Glutamatergic neuron (in vitro differentiated cells): ENCODE results near the gene ZFP28. TPM values are rescaled to one million over a fixed set of nuclear protein-coding genes. Genes with fewer than 3 reads are reported as not detected.

Experiments used
- DNase-seq: peaks from one replicate; pipeline ENCODE4 v3.0.0; 2022
- H3K27ac Mint-ChIP-seq: one replicate; pipeline ENCODE4 v1.8.0; 2020; ENCODE audit warnings: mild to moderate bottlenecking, mixed read lengths, inconsistent platforms; ENCODE audit not compliant: unreplicated experiment
- H3K27me3 Mint-ChIP-seq: one replicate; pipeline ENCODE4 v1.8.0; 2020; ENCODE audit warnings: mild to moderate bottlenecking, moderate library complexity, mixed read lengths, inconsistent platforms; ENCODE audit not compliant: unreplicated experiment
- H3K36me3 Mint-ChIP-seq: one replicate; pipeline ENCODE4 v1.8.0; 2020; ENCODE audit warnings: mild to moderate bottlenecking, mixed read lengths, inconsistent platforms; ENCODE audit not compliant: unreplicated experiment
- H3K4me1 Mint-ChIP-seq: one replicate; pipeline ENCODE4 v1.8.0; 2020; ENCODE audit warnings: mild to moderate bottlenecking, low read depth, mixed read lengths, inconsistent platforms; ENCODE audit not compliant: unreplicated experiment
- H3K4me3 Mint-ChIP-seq: one replicate; pipeline ENCODE4 v1.8.0; 2020; ENCODE audit warnings: mild to moderate bottlenecking, mixed read lengths, inconsistent platforms; ENCODE audit not compliant: unreplicated experiment
- H3K9me3 Mint-ChIP-seq: one replicate; pipeline ENCODE4 v1.8.0; 2020; ENCODE audit warnings: mild to moderate bottlenecking, moderate library complexity, mixed read lengths, inconsistent platforms; ENCODE audit not compliant: unreplicated experiment
- CTCF ChIP-seq: fragments of 200-600 bp; sonication (generic); IDR thresholded peaks from one replicate; pipeline ENCODE4 v1.5.0; 2021; ENCODE audit not compliant: partially characterized antibody, unreplicated experiment
- total RNA-seq: library from RNA; stranded (reverse); fragmentation: NEBNext Ultra II Directional; extraction: Animal tissue kit (Norgen Biotek cat#: 25700); gene quantifications from one replicate; pipeline ENCODE4 v1.2.1, GENCODE V29; 2021; ENCODE audit not compliant: unreplicated experiment

The ZFP28 gene
- total RNA-seq, 1 donor from 2014 or later: 25.9 TPM

- DNase-seq: no peak
- Mint-ChIP-seq H3K27me3 (peaks cover 1% of the 10 kb centered on the region), H3K36me3 (peaks cover 46% of the 10 kb centered on the region), H3K4me1 (no peaks in the 10 kb centered on the region), H3K4me3 (no peak overlapping the region), H3K9me3 (peaks cover 15% of the 10 kb centered on the region), H3K27ac (no peak overlapping the region)
- no peak for TF ChIP-seq CTCF
Observed at GRCh38 chr19:56547535-56547934, 8.8 kb downstream of the ZFP28 start.

GRCh38 chr19:56554272-56554869 lies 15.6 kb downstream of the ZFP28 start:
- Mint-ChIP-seq H3K4me3 (no peak overlapping the region), H3K9me3 (peaks cover 25% of the 10 kb centered on the region), H3K27me3 (peaks cover 5% of the 10 kb centered on the region)

GRCh38 chr19:56562766-56563165 lies 24.0 kb downstream of the ZFP28 start:
- peaks cover 13% of the 10 kb centered on the region for H3K27me3 Mint-ChIP-seq
- peaks cover 18% of the 10 kb centered on the region for H3K9me3 Mint-ChIP-seq
- H3K4me1 Mint-ChIP-seq: no peaks in the 10 kb centered on the region
- no peak for DNase-seq
- no peak overlapping the region for H3K4me3 Mint-ChIP-seq
- H3K27ac Mint-ChIP-seq: no peak overlapping the region
- TF ChIP-seq CTCF: no peak
- peaks cover 67% of the 10 kb centered on the region for H3K36me3 Mint-ChIP-seq

More at GRCh38 chr19:56554272-56554869, 15.6 kb downstream of the ZFP28 start:
- TF ChIP-seq CTCF: no peak
- Mint-ChIP-seq H3K36me3 (peaks cover 72% of the 10 kb centered on the region), H3K4me1 (no peaks in the 10 kb centered on the region), H3K27ac (no peak overlapping the region)
- no peak for DNase-seq

GRCh38 chr19:56566904-56567273 lies 28.1 kb downstream of the ZFP28 start:
- Mint-ChIP-seq H3K36me3 (peaks cover 63% of the 10 kb centered on the region), H3K27ac (peak overlapping the region; percentile 77), H3K27me3 (peaks cover 4% of the 10 kb centered on the region), H3K9me3 (peaks cover 12% of the 10 kb centered on the region), H3K4me1 (no peaks in the 10 kb centered on the region), H3K4me3 (peak overlapping the region; percentile 95)
- DNase-seq: peak; percentile 73
- TF ChIP-seq CTCF: no peak

- Mint-ChIP-seq H3K9me3 (peaks cover 14% of the 10 kb centered on the region), H3K4me1 (no peaks in the 10 kb centered on the region), H3K36me3 (peaks cover 60% of the 10 kb centered on the region), H3K27ac (peak within 1 kb of the TSS; percentile 77), H3K4me3 (peak within 1 kb of the TSS; percentile 95), H3K27me3 (peaks cover 4% of the 10 kb centered on the region)
- TF ChIP-seq CTCF: no peak
- DNase-seq: peak; percentile 94
Observed at GRCh38 chr19:56567274-56568120, 28.7 kb downstream of the ZFP28 start, which contains the start of gene ZNF470. Gene ZNF470 (plus strand): TSS chr19:56567468. CDS start chr19:56570312, 2,844 bp downstream.
